Stimulated activated CD4-positive, alpha-beta T cell treated with anti-CD3 and anti-CD28 coated beads, Interleukin-15, amount 100 ng/mL, for 24 hours (primary cell): Measurements from ENCODE around the gene MIER2.
"Not testable (repeated sequence)": the region's sequence is repeated elsewhere in the genome, so short reads cannot be mapped to it uniquely, and the experiment has no call there.

Source experiments
- DNase-seq: peaks from one replicate; pipeline ENCODE4 v3.0.0-alpha.2; 2020

Gene MIER2

GRCh38 chr19:355536-355935 is 10.9 kb upstream of the MIER2 start:
- not testable (repeated sequence) for DNase-seq

GRCh38 chr19:355134-355533 is 10.5 kb upstream of the MIER2 start:
- no peak for DNase-seq

GRCh38 chr19:351976-352625 is 7.5 kb upstream of the MIER2 start:
- no peak for DNase-seq

GRCh38 chr19:347946-348861 is 3.6 kb upstream of the MIER2 start:
- DNase-seq = no peak

- no peak for DNase-seq
Observed at GRCh38 chr19:345320-345879, 804 bp upstream of the MIER2 start.

- DNase-seq = peak; percentile 49
Observed at GRCh38 chr19:343941-344624, 513 bp downstream of the MIER2 start.

- no peak for DNase-seq
Observed at GRCh38 chr19:343451-343931, 1.1 kb downstream of the MIER2 start.

- no peak for DNase-seq
Observed at GRCh38 chr19:342801-343421, 1.7 kb downstream of the MIER2 start.

GRCh38 chr19:342128-342455 is 2.5 kb downstream of the MIER2 start:
- no peak for DNase-seq

GRCh38 chr19:341386-342127 is 3.0 kb downstream of the MIER2 start:
- no peak for DNase-seq

- DNase-seq = no peak
Observed at GRCh38 chr19:340620-341385, 3.8 kb downstream of the MIER2 start.

- DNase-seq = no peak
Observed at GRCh38 chr19:339262-339887, 5.2 kb downstream of the MIER2 start.

- DNase-seq = no peak
Observed at GRCh38 chr19:338421-338820, 6.2 kb downstream of the MIER2 start.

GRCh38 chr19:336067-336614 is 8.5 kb downstream of the MIER2 start:
- no peak for DNase-seq

- no peak for DNase-seq
Observed at GRCh38 chr19:335486-336066, 9.0 kb downstream of the MIER2 start.

GRCh38 chr19:335072-335471 is 9.5 kb downstream of the MIER2 start:
- DNase-seq = no peak

- DNase-seq = no peak
Observed at GRCh38 chr19:334296-335071, 10.1 kb downstream of the MIER2 start.

- no peak for DNase-seq
Observed at GRCh38 chr19:330503-330902, 14.1 kb downstream of the MIER2 start.

- DNase-seq = no peak
Observed at GRCh38 chr19:329876-330275, 14.7 kb downstream of the MIER2 start.
